Amniotic stem cell (primary cell): ENCODE results near the gene ZNF117.
"Not testable (repeated sequence)": the region's sequence is repeated elsewhere in the genome, so short reads cannot be mapped to it uniquely, and the experiment has no call there.

Experiments
- DNase-seq: peaks from one replicate; lab custom pipeline; 2025; lab: John Stamatoyannopoulos, UW

Gene ZNF117

DNA sequence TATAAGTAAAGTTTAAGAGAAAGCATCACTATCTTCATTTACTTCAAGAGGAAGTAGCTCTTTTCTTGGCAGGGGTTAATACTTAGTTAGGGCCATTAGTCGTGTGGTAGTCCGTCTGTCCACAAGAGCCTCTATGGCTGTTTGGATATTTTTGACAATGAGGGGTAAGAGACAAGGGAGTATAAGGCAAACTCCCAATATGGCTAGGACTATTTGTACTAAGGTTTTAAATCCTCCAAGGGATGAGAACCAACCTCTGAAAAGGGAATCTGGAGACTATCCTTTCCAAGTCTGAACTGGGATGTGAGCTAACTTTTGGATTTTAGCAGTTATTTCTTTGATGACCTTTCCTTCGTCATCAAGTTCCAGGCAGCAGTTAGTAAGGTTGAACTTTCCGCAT, at the start of gene ZNF117:
Gene ZNF117 (minus strand): TSS at position 101 of the 400 bp plus-strand sequence.
- DNase-seq = no peak

GRCh38 chr7:65038767-65039166, 47.9 kb upstream of the ZNF117 start:
- not testable (repeated sequence) for DNase-seq

- DNase-seq = peak; percentile 87
Observed at GRCh38 chr7:65037740-65038688, 47.2 kb upstream of the ZNF117 start.

- DNase-seq = not testable (repeated sequence)
Observed at GRCh38 chr7:65036526-65036925, 45.7 kb upstream of the ZNF117 start.

- not testable (repeated sequence) for DNase-seq
Observed at GRCh38 chr7:65035469-65035868, 44.6 kb upstream of the ZNF117 start.

GRCh38 chr7:65034120-65034782, 43.4 kb upstream of the ZNF117 start:
- not testable (repeated sequence) for DNase-seq

DNA sequence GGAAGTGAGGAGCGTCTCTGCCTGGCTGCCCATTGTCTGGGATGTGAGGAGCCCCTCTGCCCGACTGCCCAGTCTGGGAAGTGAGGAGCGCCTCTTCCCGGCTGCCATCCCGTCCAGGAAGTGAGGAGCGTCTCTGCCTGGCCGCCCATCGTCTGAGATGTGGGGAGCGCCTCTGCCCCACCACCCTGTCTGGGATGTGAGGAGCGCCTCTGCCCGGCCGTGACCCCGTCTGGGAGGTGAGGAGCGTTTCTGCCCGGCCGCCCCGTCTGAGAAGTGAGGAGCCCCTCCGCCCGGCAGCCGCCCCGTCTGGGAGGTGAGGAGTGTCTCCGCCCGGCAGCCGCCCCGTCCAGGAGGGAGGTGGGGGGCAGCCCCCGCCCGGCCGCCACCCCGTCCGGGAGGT, 42.6 kb upstream of the ZNF117 start:
- DNase-seq = not testable (repeated sequence)

- DNase-seq = not testable (repeated sequence)
Observed at GRCh38 chr7:65025023-65025422, 34.2 kb upstream of the ZNF117 start.

DNA sequence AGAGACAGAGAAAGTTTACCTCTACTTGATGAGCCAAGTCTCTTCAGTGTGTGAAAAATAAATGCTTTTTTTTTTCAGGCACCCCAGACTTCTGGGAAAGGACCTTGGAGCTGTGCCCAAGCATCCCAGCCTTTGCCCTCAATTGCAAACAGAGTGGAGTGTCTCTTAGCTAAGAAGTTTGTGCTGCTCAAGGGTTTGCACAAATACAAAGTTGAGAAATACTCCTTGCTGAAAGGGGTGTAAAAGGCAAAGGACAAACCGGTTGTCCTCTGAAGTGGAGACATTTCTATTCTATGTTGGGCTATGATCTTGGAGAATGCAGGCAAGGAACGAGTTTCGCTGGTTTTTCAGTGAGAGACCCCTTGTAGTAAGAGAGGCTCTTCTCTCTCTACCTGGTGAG, 30.1 kb upstream of the ZNF117 start:
- DNase-seq = not testable (repeated sequence)

DNA sequence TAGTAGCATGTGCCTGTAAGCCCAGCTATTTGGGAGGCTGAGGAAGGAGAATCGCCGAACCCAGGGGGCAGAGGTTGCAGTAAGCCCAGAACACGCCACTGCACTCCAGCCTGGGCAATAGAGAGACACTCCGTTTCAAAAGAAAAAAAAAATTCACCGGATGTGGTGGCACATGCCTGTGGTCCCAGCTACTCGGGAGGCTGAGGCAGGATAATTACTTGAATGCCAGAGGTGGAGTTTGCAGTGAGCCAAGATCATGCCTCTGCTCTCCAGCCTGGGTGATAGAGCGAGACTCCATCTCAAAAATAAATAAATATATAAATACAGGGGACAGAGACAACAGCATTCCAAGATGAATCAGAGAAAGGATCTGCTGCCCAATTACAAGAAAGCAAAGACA, 19.0 kb upstream of the ZNF117 start:
- DNase-seq = not testable (repeated sequence)

- not testable (repeated sequence) for DNase-seq
Observed at GRCh38 chr7:65009394-65009793, 18.6 kb upstream of the ZNF117 start.

GRCh38 chr7:65007036-65007435, 16.2 kb upstream of the ZNF117 start:
- not testable (repeated sequence) for DNase-seq

- DNase-seq = peak; percentile 90
Observed at GRCh38 chr7:65006094-65006992, 15.5 kb upstream of the ZNF117 start, which contains the start of gene ERV3-1. TSS of gene ERV3-1 (minus strand) at chr7:65006687. CDS start at chr7:64993026, 13,661 bp downstream.

GRCh38 chr7:65004575-65004974, 13.7 kb upstream of the ZNF117 start:
- DNase-seq = no peak

GRCh38 chr7:65002972-65003585, 12.2 kb upstream of the ZNF117 start:
- DNase-seq = no peak

- DNase-seq = no peak
Observed at GRCh38 chr7:65001291-65001814, 10.5 kb upstream of the ZNF117 start.

GRCh38 chr7:64999165-65000004, 8.5 kb upstream of the ZNF117 start:
- no peak for DNase-seq

DNA sequence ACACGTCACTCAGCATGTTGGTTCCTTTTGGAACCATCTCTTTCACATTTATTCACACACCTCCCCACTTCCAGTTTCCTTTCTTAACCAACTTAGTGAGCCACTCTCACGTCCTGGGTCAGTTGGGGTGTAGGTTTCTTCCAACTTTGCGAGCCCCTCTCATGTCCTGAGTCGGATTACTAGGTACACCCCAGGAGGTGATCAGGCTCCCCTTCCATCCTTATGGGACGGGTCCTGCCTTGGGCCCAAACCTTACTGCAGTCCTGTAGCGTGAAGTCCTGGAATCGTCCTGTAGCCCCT, 8.0 kb upstream of the ZNF117 start:
- no peak for DNase-seq

DNA sequence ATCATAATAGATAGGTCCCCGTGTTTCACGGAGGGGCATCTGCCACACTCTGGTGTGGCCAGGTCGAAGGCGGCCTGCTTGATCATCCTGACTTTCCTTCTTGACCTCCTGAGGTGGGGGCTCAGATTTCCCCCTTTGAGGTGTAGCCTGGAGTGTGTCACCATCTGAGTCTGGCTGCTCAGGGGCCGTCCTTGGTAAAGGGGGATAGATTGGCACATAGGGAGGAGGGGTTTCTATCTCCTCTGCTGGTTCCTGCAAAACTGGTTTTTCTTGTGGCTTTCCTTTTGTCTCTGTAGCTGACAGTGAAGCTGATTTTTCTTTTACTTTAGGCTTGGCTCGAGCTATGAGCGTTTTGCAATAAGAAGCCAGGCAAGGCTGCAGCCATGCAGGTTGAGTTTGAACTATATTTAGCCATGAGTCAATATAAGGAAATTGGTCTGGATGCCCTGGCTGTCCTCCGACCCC, 7.1 kb upstream of the ZNF117 start:
- DNase-seq = no peak

DNA sequence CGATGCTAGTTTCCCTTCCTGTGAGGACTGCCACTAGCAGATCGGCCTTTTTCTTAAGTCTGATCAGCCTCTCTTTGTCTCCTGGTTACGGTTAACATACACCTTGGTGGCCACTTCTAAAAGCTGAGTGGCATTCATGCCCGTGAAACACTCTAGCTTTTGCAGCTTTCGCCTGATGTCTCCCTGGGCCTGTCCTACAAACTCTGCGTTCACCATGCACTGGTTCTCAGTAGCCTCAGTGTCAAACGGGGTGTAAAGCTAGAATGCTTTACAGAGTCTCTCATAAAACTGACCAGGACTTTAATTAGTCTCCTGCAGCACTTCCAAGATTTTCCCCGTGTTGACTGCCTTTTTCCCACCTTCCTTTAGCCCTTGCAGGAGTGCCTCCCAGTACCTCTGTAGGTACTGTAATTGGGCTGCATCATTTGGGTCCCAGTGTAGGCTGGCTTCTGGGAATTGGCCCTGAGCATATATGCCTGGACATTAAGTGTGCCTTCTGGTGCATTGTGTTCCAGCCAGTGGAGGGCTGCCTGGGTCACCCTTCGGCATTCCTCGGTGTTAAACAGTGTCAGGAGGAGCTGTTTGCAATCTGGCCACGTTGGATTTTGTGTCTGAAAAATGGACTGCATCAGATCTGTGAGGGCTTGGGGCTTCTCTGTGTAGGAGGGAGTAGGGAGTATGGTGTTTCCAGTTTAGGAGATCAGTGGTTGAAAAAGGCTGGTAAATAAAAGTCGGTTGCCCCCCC, 6.5 kb upstream of the ZNF117 start:
- no peak for DNase-seq
